HG03196 (cell line): ENCODE results near the gene SGCD.
"Not testable (repeated sequence)": the region's sequence is repeated elsewhere in the genome, so short reads cannot be mapped to it uniquely, and the experiment has no call there.

Experiments used
- ATAC-seq: cut with Tn5 transposase; IDR thresholded peaks from one replicate; pipeline ENCODE4 v1.9.1; 2021; ENCODE audit not compliant: unreplicated experiment

Gene SGCD

GRCh38 chr5:156617426-156617825, 290.5 kb downstream of the SGCD start:
- ATAC-seq: no peak

GRCh38 chr5:156618601-156619000, 291.6 kb downstream of the SGCD start:
- no peak for ATAC-seq

GRCh38 chr5:156621719-156622118, 294.8 kb downstream of the SGCD start:
- no peak for ATAC-seq

- no peak for ATAC-seq
These were observed 296.5 kb downstream of the SGCD start for GRCh38 chr5:156623381-156624040.

- no peak for ATAC-seq
These were observed 297.7 kb downstream of the SGCD start for GRCh38 chr5:156624686-156625085.

GRCh38 chr5:156628421-156628820, 301.5 kb downstream of the SGCD start:
- no peak for ATAC-seq

GRCh38 chr5:156631005-156631404, 304.0 kb downstream of the SGCD start:
- ATAC-seq: no peak

GRCh38 chr5:156634301-156634700, 307.3 kb downstream of the SGCD start:
- ATAC-seq: no peak

GRCh38 chr5:156640691-156641241, 313.8 kb downstream of the SGCD start:
- ATAC-seq: no peak

GRCh38 chr5:156641686-156642085, 314.7 kb downstream of the SGCD start:
- ATAC-seq: no peak

- ATAC-seq: no peak
These were observed 320.1 kb downstream of the SGCD start for GRCh38 chr5:156647034-156647451.

GRCh38 chr5:156654444-156654843, 327.5 kb downstream of the SGCD start:
- ATAC-seq: no peak

GRCh38 chr5:156655732-156656131, 328.8 kb downstream of the SGCD start:
- ATAC-seq: no peak

- not testable (repeated sequence) for ATAC-seq
These were observed 337.9 kb downstream of the SGCD start for GRCh38 chr5:156664832-156665231.

- not testable (repeated sequence) for ATAC-seq
These were observed 339.7 kb downstream of the SGCD start for GRCh38 chr5:156666686-156667085.

GRCh38 chr5:156667616-156668015, 340.7 kb downstream of the SGCD start:
- no peak for ATAC-seq

GRCh38 chr5:156669416-156669815, 342.5 kb downstream of the SGCD start:
- ATAC-seq: no peak

- ATAC-seq: no peak
These were observed 343.7 kb downstream of the SGCD start for GRCh38 chr5:156670615-156671014.

GRCh38 chr5:156675395-156675794, 348.4 kb downstream of the SGCD start:
- no peak for ATAC-seq

GRCh38 chr5:156677963-156678362, 351.0 kb downstream of the SGCD start:
- no peak for ATAC-seq

GRCh38 chr5:156678484-156678883, 351.5 kb downstream of the SGCD start:
- no peak for ATAC-seq

GRCh38 chr5:156680831-156681230, 353.9 kb downstream of the SGCD start:
- no peak for ATAC-seq

GRCh38 chr5:156681265-156681664, 354.3 kb downstream of the SGCD start:
- ATAC-seq: no peak
